Astrocyte (in vitro differentiated cells and primary cell): ENCODE results near the gene TRIP4. TPM values are rescaled to one million over a fixed set of nuclear protein-coding genes. Genes with fewer than 3 reads are reported as not detected.

ENCODE experiments used
- DNase-seq: peaks from one replicate; pipeline ENCODE4 v3.0.0-alpha.2; 2010; ENCODE audit warnings: low read depth
- FAIRE-seq: peaks from 2 replicates; lab custom pipeline; 2011; peaks lifted over from hg19 to GRCh38; lab: Jason Lieb, UNC
- H2AFZ ChIP-seq: 2 replicates; pipeline ENCODE4 v1.6.0; 2012; ENCODE audit warnings: low read depth, low read length, inconsistent platforms
- H3K27ac ChIP-seq: 2 replicates; pipeline ENCODE4 v1.5.1; 2011; ENCODE audit warnings: low read depth, low read length, inconsistent platforms
- H3K27me3 ChIP-seq: 2 replicates; pipeline ENCODE4 v1.6.0; 2011; ENCODE audit warnings: low read length, inconsistent platforms; ENCODE audit not compliant: insufficient read depth
- H3K36me3 ChIP-seq: 2 replicates; pipeline ENCODE4 v1.5.1; 2011; ENCODE audit warnings: low read length, inconsistent platforms; ENCODE audit not compliant: insufficient read depth
- H3K4me1 ChIP-seq: 2 replicates; pipeline ENCODE4 v1.5.1; 2011; ENCODE audit warnings: low read length, inconsistent platforms; ENCODE audit not compliant: insufficient read depth
- H3K4me2 ChIP-seq: 2 replicates; pipeline ENCODE4 v1.6.0; 2012; ENCODE audit warnings: low read length, inconsistent platforms
- H3K4me3 ChIP-seq: 2 replicates; pipeline ENCODE4 v1.5.1; 2011; ENCODE audit warnings: low read depth, mild to moderate bottlenecking, low read length, inconsistent platforms; ENCODE audit not compliant: insufficient read depth
- H3K79me2 ChIP-seq: 2 replicates; pipeline ENCODE4 v1.6.0; 2012; ENCODE audit warnings: mild to moderate bottlenecking, low read length, inconsistent platforms; ENCODE audit not compliant: insufficient read depth
- H3K9ac ChIP-seq: 2 replicates; pipeline ENCODE4 v1.6.0; 2012; ENCODE audit warnings: mild to moderate bottlenecking, low read length, inconsistent platforms
- H3K9me3 ChIP-seq: 2 replicates; pipeline ENCODE4 v1.5.1; 2012; ENCODE audit warnings: low read depth, mild to moderate bottlenecking, low read length, inconsistent platforms; ENCODE audit not compliant: insufficient read depth
- H4K20me1 ChIP-seq: 2 replicates; pipeline ENCODE4 v1.6.0; 2012; ENCODE audit warnings: low read length, inconsistent platforms; ENCODE audit not compliant: insufficient read depth
- H3K27ac Mint-ChIP-seq: one replicate; pipeline ENCODE4 v1.8.0; 2021; ENCODE audit warnings: mild to moderate bottlenecking, mixed read lengths; ENCODE audit not compliant: unreplicated experiment
- H3K27me3 Mint-ChIP-seq: one replicate; pipeline ENCODE4 v1.8.0; 2021; ENCODE audit warnings: low read depth, mixed read lengths; ENCODE audit not compliant: unreplicated experiment
- H3K36me3 Mint-ChIP-seq: one replicate; pipeline ENCODE4 v1.8.0; 2021; ENCODE audit warnings: low read depth, mixed read lengths; ENCODE audit not compliant: unreplicated experiment
- H3K4me1 Mint-ChIP-seq: one replicate; pipeline ENCODE4 v1.8.0; 2021; ENCODE audit warnings: low read depth, mixed read lengths; ENCODE audit not compliant: unreplicated experiment
- H3K4me3 Mint-ChIP-seq: one replicate; pipeline ENCODE4 v1.8.0; 2021; ENCODE audit warnings: mild to moderate bottlenecking, moderate library complexity, mixed read lengths; ENCODE audit not compliant: unreplicated experiment
- H3K9me3 Mint-ChIP-seq: one replicate; pipeline ENCODE4 v1.8.0; 2021; ENCODE audit warnings: mild to moderate bottlenecking, mixed read lengths; ENCODE audit not compliant: unreplicated experiment
- EZH2 ChIP-seq: IDR thresholded peaks from 2 replicates; pipeline ENCODE4 v1.6.1; 2012; ENCODE audit warnings: mild to moderate bottlenecking, low read length, inconsistent platforms; ENCODE audit not compliant: insufficient read depth
- total RNA-seq: library from RNA; stranded (reverse); gene quantifications from 2 replicates; pipeline ENCODE4 v1.2.1, GENCODE V29; 2021
- TF ChIP-seq, protein P1 (sequence below): IDR thresholded peaks from 2 replicates; pipeline ENCODE4 v1.5.1; 2011; ENCODE audit warnings: low read depth, mild to moderate bottlenecking, inconsistent platforms, low read length, moderate library complexity; ENCODE audit not compliant: insufficient read depth

TRIP4 gene
- total RNA-seq, 1 donor from 2014 or later: 40.7 TPM

DNA sequence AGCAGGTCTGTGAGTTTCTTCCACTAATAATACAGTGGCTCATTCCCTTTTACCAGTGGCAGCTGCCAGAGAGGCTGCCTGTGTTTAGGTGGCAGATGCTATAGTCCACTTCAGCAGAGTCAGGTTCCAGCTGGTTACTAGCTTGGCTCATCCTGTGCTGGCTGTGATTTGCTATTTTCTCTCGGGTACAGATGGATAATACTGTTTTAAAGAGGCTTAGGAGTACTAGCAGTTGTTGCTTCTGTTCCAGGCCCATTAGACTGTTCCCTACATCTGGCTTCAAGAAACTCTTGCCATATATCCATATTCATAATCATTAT is 113.7 kb downstream of the TRIP4 start:
- Mint-ChIP-seq H3K4me3 (no peak overlapping the region), H3K9me3 (no peaks in the 10 kb centered on the region), H3K27me3 (no peaks in the 10 kb centered on the region), H3K4me1 (peaks cover 34% of the 10 kb centered on the region), H3K27ac (no peak overlapping the region), H3K36me3 (peaks cover 11% of the 10 kb centered on the region)
- no peak overlapping the region for H3K9ac ChIP-seq
- no peak overlapping the region for H3K4me3 ChIP-seq
- H3K27me3 ChIP-seq: no peaks in the 10 kb centered on the region
- no peak overlapping the region for H3K4me2 ChIP-seq
- no peak overlapping the region for H3K27ac ChIP-seq
- H4K20me1 ChIP-seq: peaks cover 89% of the 10 kb centered on the region
- peaks cover 13% of the 10 kb centered on the region for H3K4me1 ChIP-seq
- DNase-seq (no peak), FAIRE-seq (no peak)
- H3K36me3 ChIP-seq: peaks cover 8% of the 10 kb centered on the region
- H3K79me2 ChIP-seq: peaks cover 85% of the 10 kb centered on the region
- H2AFZ ChIP-seq: no peak overlapping the region
- TF ChIP-seq, protein P1, sequence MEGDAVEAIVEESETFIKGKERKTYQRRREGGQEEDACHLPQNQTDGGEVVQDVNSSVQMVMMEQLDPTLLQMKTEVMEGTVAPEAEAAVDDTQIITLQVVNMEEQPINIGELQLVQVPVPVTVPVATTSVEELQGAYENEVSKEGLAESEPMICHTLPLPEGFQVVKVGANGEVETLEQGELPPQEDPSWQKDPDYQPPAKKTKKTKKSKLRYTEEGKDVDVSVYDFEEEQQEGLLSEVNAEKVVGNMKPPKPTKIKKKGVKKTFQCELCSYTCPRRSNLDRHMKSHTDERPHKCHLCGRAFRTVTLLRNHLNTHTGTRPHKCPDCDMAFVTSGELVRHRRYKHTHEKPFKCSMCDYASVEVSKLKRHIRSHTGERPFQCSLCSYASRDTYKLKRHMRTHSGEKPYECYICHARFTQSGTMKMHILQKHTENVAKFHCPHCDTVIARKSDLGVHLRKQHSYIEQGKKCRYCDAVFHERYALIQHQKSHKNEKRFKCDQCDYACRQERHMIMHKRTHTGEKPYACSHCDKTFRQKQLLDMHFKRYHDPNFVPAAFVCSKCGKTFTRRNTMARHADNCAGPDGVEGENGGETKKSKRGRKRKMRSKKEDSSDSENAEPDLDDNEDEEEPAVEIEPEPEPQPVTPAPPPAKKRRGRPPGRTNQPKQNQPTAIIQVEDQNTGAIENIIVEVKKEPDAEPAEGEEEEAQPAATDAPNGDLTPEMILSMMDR: no peak
- no peak for TF ChIP-seq EZH2
- no peaks in the 10 kb centered on the region for H3K9me3 ChIP-seq

DNA sequence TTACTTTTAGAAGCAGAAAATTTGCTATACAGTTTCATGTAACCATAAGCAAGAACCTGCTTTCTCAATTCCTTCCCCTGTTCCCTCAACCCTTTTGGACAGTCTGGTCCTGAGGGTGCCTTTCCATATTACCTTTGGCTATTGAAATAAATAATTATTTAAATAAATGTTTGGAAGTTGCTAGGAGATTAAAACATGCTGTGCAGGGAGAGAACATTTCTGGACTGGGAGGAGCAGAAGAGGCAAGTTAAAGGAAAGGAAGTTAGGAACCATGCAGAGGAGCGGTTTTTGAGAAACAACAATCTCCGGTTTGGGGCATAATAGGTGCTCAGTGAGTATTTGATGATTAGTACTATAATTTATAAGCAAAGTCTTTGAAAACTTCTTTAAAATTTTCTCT is 114.5 kb downstream of the TRIP4 start:
- no peak overlapping the region for H3K4me2 ChIP-seq
- no peak overlapping the region for H3K27ac ChIP-seq
- no peak overlapping the region for H3K4me3 ChIP-seq
- no peak for FAIRE-seq
- Mint-ChIP-seq H3K36me3 (peaks cover 11% of the 10 kb centered on the region), H3K4me1 (peaks cover 32% of the 10 kb centered on the region), H3K4me3 (no peak overlapping the region), H3K27me3 (no peaks in the 10 kb centered on the region), H3K27ac (peak overlapping the region; percentile 22), H3K9me3 (no peaks in the 10 kb centered on the region)
- H3K27me3 ChIP-seq: no peaks in the 10 kb centered on the region
- peaks cover 8% of the 10 kb centered on the region for H3K36me3 ChIP-seq
- H3K9me3 ChIP-seq: no peaks in the 10 kb centered on the region
- DNase-seq: no peak
- peaks cover 19% of the 10 kb centered on the region for H3K4me1 ChIP-seq
- no peak overlapping the region for H2AFZ ChIP-seq
- peaks cover 88% of the 10 kb centered on the region for H4K20me1 ChIP-seq
- H3K9ac ChIP-seq: no peak overlapping the region
- H3K79me2 ChIP-seq: peaks cover 78% of the 10 kb centered on the region
- no peak for TF ChIP-seq EZH2
- TF ChIP-seq, protein P1: no peak

DNA sequence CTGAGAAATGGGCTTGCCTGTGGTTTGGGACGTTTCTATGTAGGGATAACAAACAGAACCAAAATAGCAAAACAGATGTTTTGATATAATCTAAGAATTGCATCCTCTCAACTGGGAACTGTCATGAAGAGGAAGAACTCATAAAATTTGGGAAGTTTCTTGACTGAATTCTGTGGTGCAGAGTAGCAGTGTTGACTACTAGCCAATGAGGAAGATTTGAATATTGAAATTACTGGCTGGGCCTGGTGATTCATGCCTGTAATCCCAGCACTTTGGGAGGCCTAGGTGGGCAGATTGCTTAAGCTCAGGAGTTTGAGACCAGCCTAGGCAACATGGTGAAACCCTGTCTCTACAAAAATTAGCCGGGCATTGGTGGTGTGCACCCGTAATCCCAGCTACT is 114.9 kb downstream of the TRIP4 start:
- Mint-ChIP-seq H3K36me3 (peaks cover 11% of the 10 kb centered on the region), H3K4me1 (peaks cover 36% of the 10 kb centered on the region), H3K9me3 (no peaks in the 10 kb centered on the region), H3K27ac (peak overlapping the region; percentile 22), H3K4me3 (no peak overlapping the region), H3K27me3 (no peaks in the 10 kb centered on the region)
- no peak overlapping the region for H3K4me3 ChIP-seq
- H3K27me3 ChIP-seq: no peaks in the 10 kb centered on the region
- FAIRE-seq: no peak
- no peak overlapping the region for H3K27ac ChIP-seq
- no peak for TF ChIP-seq EZH2
- TF ChIP-seq, protein P1: no peak
- no peaks in the 10 kb centered on the region for H3K9me3 ChIP-seq
- no peak for DNase-seq
- H3K79me2 ChIP-seq: peaks cover 74% of the 10 kb centered on the region
- H2AFZ ChIP-seq: no peak overlapping the region
- peaks cover 88% of the 10 kb centered on the region for H4K20me1 ChIP-seq
- peak overlapping the region; percentile 26 for H3K9ac ChIP-seq
- peak overlapping the region; percentile 57 for H3K4me2 ChIP-seq
- H3K4me1 ChIP-seq: peaks cover 23% of the 10 kb centered on the region
- H3K36me3 ChIP-seq: peaks cover 8% of the 10 kb centered on the region
